HG02885 (cell line): ENCODE results near the gene NPDC1.

Experiments used
- ATAC-seq: cut with Tn5 transposase; IDR thresholded peaks from one replicate; pipeline ENCODE4 v1.9.1; 2021; ENCODE audit warnings: mild to moderate bottlenecking; ENCODE audit not compliant: unreplicated experiment, poor library complexity

The NPDC1 gene

GRCh38 chr9:137028263-137029057 lies 17.5 kb downstream of the NPDC1 start:
- no peak for ATAC-seq

GRCh38 chr9:137027369-137028262 lies 18.4 kb downstream of the NPDC1 start, which contains the start of gene ABCA2:
Gene ABCA2, minus strand, starts transcription at chr9:137028237. Its CDS starts 97 bp downstream, at chr9:137028140.
- no peak for ATAC-seq

- ATAC-seq: no peak
These were observed 19.1 kb downstream of the NPDC1 start for GRCh38 chr9:137026828-137027227.

- ATAC-seq: no peak
These were observed 19.6 kb downstream of the NPDC1 start for GRCh38 chr9:137026384-137026783.

- ATAC-seq: no peak
These were observed 20.4 kb downstream of the NPDC1 start for GRCh38 chr9:137025517-137025966.

- ATAC-seq: no peak
These were observed 22.4 kb downstream of the NPDC1 start for GRCh38 chr9:137023583-137023991.

- ATAC-seq: no peak
These were observed 22.8 kb downstream of the NPDC1 start for GRCh38 chr9:137023157-137023556.

GRCh38 chr9:137022662-137023008 lies 23.3 kb downstream of the NPDC1 start:
- ATAC-seq: no peak

GRCh38 chr9:137021979-137022661 lies 23.9 kb downstream of the NPDC1 start:
- no peak for ATAC-seq

- no peak for ATAC-seq
These were observed 24.4 kb downstream of the NPDC1 start for GRCh38 chr9:137021568-137021978.

- no peak for ATAC-seq
These were observed 25.0 kb downstream of the NPDC1 start for GRCh38 chr9:137020771-137021567.

- no peak for ATAC-seq
These were observed 25.9 kb downstream of the NPDC1 start for GRCh38 chr9:137019891-137020683.

GRCh38 chr9:137018761-137019559 lies 27.0 kb downstream of the NPDC1 start:
- no peak for ATAC-seq

GRCh38 chr9:137017791-137018497 lies 28.0 kb downstream of the NPDC1 start:
- no peak for ATAC-seq

GRCh38 chr9:137017071-137017470 lies 28.9 kb downstream of the NPDC1 start:
- no peak for ATAC-seq

- ATAC-seq: no peak
These were observed 29.5 kb downstream of the NPDC1 start for GRCh38 chr9:137016436-137016835.

GRCh38 chr9:137015976-137016375 lies 30.0 kb downstream of the NPDC1 start:
- no peak for ATAC-seq

GRCh38 chr9:137015540-137015930 lies 30.4 kb downstream of the NPDC1 start:
- no peak for ATAC-seq
